HepG2 (cell line): Measurements from ENCODE around the gene KRTAP25-1. TPM values are rescaled to one million over a fixed set of nuclear protein-coding genes. Genes with fewer than 3 reads are reported as not detected.

ENCODE experiments used
- ATAC-seq: fragments of 200-7000 bp; cut with Tn5 transposase; 3 replicates; pipeline ENCODE4 v1.9.1; 2020; ENCODE audit warnings: mild to moderate bottlenecking, moderate library complexity
- BruUV-seq: library from RNA; stranded (reverse); fragments of 400-500 nt; replicated peaks from 2 replicates; lab custom pipeline; 2021; lab: Mats Ljungman, UMichigan
- CTCF ChIA-PET: fragments of 300-600 bp; formaldehyde crosslinking; extraction: SDS; loops from one replicate; lab custom pipeline; 2021; ENCODE audit warnings: low total read pairs, inconsistent platforms, low intra/inter-chr PET ratio; lab: Yijun Ruan, JAX
- POLR2A ChIA-PET: fragments of 350-600 bp; sonication (Branson Sonifier 250); formaldehyde crosslinking; loops from one replicate; lab custom pipeline; 2020; ENCODE audit warnings: antibody characterized with exemption, inconsistent platforms; lab: Yijun Ruan, JAX
- DNase-seq: peaks from one replicate; pipeline ENCODE4 v3.0.0-alpha.2; 2015; ENCODE audit warnings: low spot score
- FAIRE-seq: peaks from 3 replicates; lab custom pipeline; 2011; peaks lifted over from hg19 to GRCh38; lab: Jason Lieb, UNC
- H2AFZ ChIP-seq: one replicate; pipeline ENCODE4 v1.6.1; 2011; ENCODE audit warnings: low read length, inconsistent platforms
- H3K27ac ChIP-seq: fragments of 300-600 bp; 3 replicates; pipeline ENCODE4 v1.8.0; 2011; ENCODE audit warnings: mixed run types, mild to moderate bottlenecking, mixed read lengths, low read length, inconsistent platforms; ENCODE audit not compliant: insufficient read depth; ENCODE audit errors: extremely low read length
- H3K27me3 ChIP-seq, 2 experiments: fragments of 200-600 bp in 1 of 2; 2 replicates in 1 of 2; 3 replicates in 1 of 2; pipeline versions ENCODE4 v1.6.0 to v1.8.0; 2011; ENCODE audit warnings: low read length in 2 of 2, mild to moderate bottlenecking in 2 of 2, moderate library complexity in 2 of 2, inconsistent platforms in 1 of 2; ENCODE audit not compliant: insufficient read depth in 2 of 2, control insufficient read depth in 1 of 2
- H3K36me3 ChIP-seq, 2 experiments: fragments of 200-600 bp in 1 of 2; replicated peaks in 1 of 2; 2 replicates in 1 of 2; 3 replicates in 1 of 2; pipeline versions ENCODE4 v1.5.1 to v1.8.0; 2011; ENCODE audit warnings: low read length in 2 of 2, inconsistent platforms in 1 of 2; ENCODE audit not compliant: insufficient read depth in 2 of 2, control insufficient read depth in 1 of 2
- H3K4me1 ChIP-seq: 2 replicates; pipeline ENCODE4 v1.5.1; 2012; ENCODE audit warnings: low read length, inconsistent platforms; ENCODE audit not compliant: insufficient read depth
- H3K4me2 ChIP-seq: 2 replicates; pipeline ENCODE4 v1.6.0; 2011; ENCODE audit warnings: low read depth, low read length, inconsistent platforms
- H3K4me3 ChIP-seq, 3 experiments: fragments of 200-600 bp in 1 of 3; sonication (generic), shearing (Covaris generic) in 1 of 3; replicated peaks in 1 of 3; 2 replicates each; pipeline ENCODE4 v1.5.1; 2011 to 2016; ENCODE audit warnings: low read length in 3 of 3, inconsistent platforms in 2 of 3, low read depth in 2 of 3, mild to moderate bottlenecking in 2 of 3, control low read depth in 1 of 3, mixed read lengths in 1 of 3; ENCODE audit not compliant: insufficient read depth in 1 of 3
- H3K79me2 ChIP-seq: one replicate; pipeline ENCODE4 v1.6.1; 2011; ENCODE audit warnings: low read length, inconsistent platforms; ENCODE audit not compliant: insufficient read depth
- H3K9ac ChIP-seq: 2 replicates; pipeline ENCODE4 v1.6.0; 2011; ENCODE audit warnings: mild to moderate bottlenecking, low read depth, low read length, inconsistent platforms; ENCODE audit not compliant: insufficient read depth
- H3K9me3 ChIP-seq: 2 replicates; pipeline ENCODE4 v1.5.1; 2012; ENCODE audit warnings: mild to moderate bottlenecking, low read length
- H4K20me1 ChIP-seq: 2 replicates; pipeline ENCODE4 v1.6.0; 2011; ENCODE audit warnings: inconsistent platforms, mild to moderate bottlenecking, low read length, moderate library complexity; ENCODE audit not compliant: insufficient read depth
- CREB3 ChIP-seq: sonication (generic); formaldehyde crosslinking; IDR thresholded peaks from 2 replicates; pipeline ENCODE4 v1.5.0; 2020; ENCODE audit warnings: missing genetic modification reagents
- FUBP1 ChIP-seq: sonication (generic); formaldehyde crosslinking; IDR thresholded peaks from 2 replicates; pipeline ENCODE4 v1.5.1; 2020; ENCODE audit warnings: missing genetic modification reagents, mild to moderate bottlenecking, borderline replicate concordance
- HNF4A ChIP-seq: sonication (generic); formaldehyde crosslinking; IDR thresholded peaks from 2 replicates; pipeline ENCODE4 v1.4.0; 2020; ENCODE audit warnings: missing genetic modification reagents
- ISX ChIP-seq: sonication (generic); formaldehyde crosslinking; conservative IDR thresholded peaks from 2 replicates; pipeline ENCODE4 v1.5.0; 2020; ENCODE audit warnings: missing genetic modification reagents
- JUND ChIP-seq: sonication (generic); formaldehyde crosslinking; IDR thresholded peaks from 2 replicates; pipeline ENCODE4 v1.8.0; 2022; ENCODE audit warnings: mild to moderate bottlenecking, missing genetic modification reagents
- MAF1 ChIP-seq: sonication (generic); formaldehyde crosslinking; IDR thresholded peaks from 2 replicates; pipeline ENCODE4 v1.5.0; 2020; ENCODE audit warnings: missing genetic modification reagents, borderline replicate concordance
- PAWR ChIP-seq: sonication (generic); formaldehyde crosslinking; IDR thresholded peaks from 2 replicates; pipeline ENCODE4 v1.4.0; 2020; ENCODE audit warnings: missing genetic modification reagents, mild to moderate bottlenecking, borderline replicate concordance
- PRDM4 ChIP-seq: sonication (generic); formaldehyde crosslinking; IDR thresholded peaks from 2 replicates; pipeline ENCODE4 v1.9.0; 2021; ENCODE audit warnings: missing genetic modification reagents, borderline replicate concordance
- ZBTB37 ChIP-seq: sonication (generic); formaldehyde crosslinking; IDR thresholded peaks from 2 replicates; pipeline ENCODE4 v1.4.0; 2020; ENCODE audit warnings: mild to moderate bottlenecking, missing genetic modification reagents
- ZFP90 ChIP-seq: sonication (generic); formaldehyde crosslinking; IDR thresholded peaks from 2 replicates; pipeline ENCODE4 v1.8.0; 2022; ENCODE audit warnings: missing genetic modification reagents, mild to moderate bottlenecking, inconsistent platforms, borderline replicate concordance
- ZFX ChIP-seq: sonication (generic); formaldehyde crosslinking; IDR thresholded peaks from 2 replicates; pipeline ENCODE4 v1.4.0; 2020; ENCODE audit warnings: mild to moderate bottlenecking, low read depth, missing genetic modification reagents, moderate library complexity
- ZNF337 ChIP-seq: sonication (generic); formaldehyde crosslinking; IDR thresholded peaks from 2 replicates; pipeline ENCODE4 v1.5.1; 2020; ENCODE audit warnings: missing genetic modification reagents, low read depth, mild to moderate bottlenecking, borderline replicate concordance
- ZNF629 ChIP-seq: sonication (generic); formaldehyde crosslinking; conservative IDR thresholded peaks from 2 replicates; pipeline ENCODE4 v1.5.0; 2020; ENCODE audit warnings: missing genetic modification reagents
- WGBS: methylation state at CpG from one replicate; pipeline ENCODE4 v1.1.6; 2017; ENCODE audit warnings: low lambda C conversion rate; 5-methylcytosine and 5-hydroxymethylcytosine counted together
- in situ Hi-C: cut with HindIII; loops from 2 replicates; pipeline ENCODE4 v1.10.0; 2017; ENCODE audit warnings: low pct_unique_long_range_greater_than_20kb; ENCODE audit not compliant: extremely low pct_ligation_motif_present
- intact Hi-C: fragments of 100-400 bp; cut with micrococcal nuclease; formaldehyde crosslinking; loops from one replicate; pipeline ENCODE4 v1.10.0; 2022; ENCODE audit not compliant: unreplicated experiment
- polyA plus RNA-seq, 8 experiments: library from polyadenylated mRNA; depleted of rRNA in 3 of 8; stranded (reverse) in 7 of 8; unstranded in 1 of 8; fragments of >200 nt; fragmentation: Illumina TruSeq in 4 of 8; extraction: Trizol in 4 of 8; gene quantifications; 2 replicates each; pipeline versions ENCODE4 v1.2.1 to v1.2.3, GENCODE V29; 2011 to 2016; ENCODE audit warnings: low read depth in 4 of 8, missing spikeins in 1 of 8, mixed read lengths in 1 of 8; ENCODE audit not compliant: insufficient read depth in 1 of 8
- total RNA-seq, 5 experiments: library from RNA; depleted of rRNA; stranded (reverse); fragments of >200 nt; fragmentation: Illumina TruSeq; extraction: Trizol; gene quantifications; 2 replicates each; pipeline ENCODE4 v1.2.3, GENCODE V29; 2016; ENCODE audit warnings: low read depth in 1 of 5
- TF ChIP-seq, protein P1 (sequence below): sonication (generic); formaldehyde crosslinking; IDR thresholded peaks from 2 replicates; pipeline ENCODE4 v1.5.0; 2020; ENCODE audit warnings: mild to moderate bottlenecking, missing genetic modification reagents, moderate library complexity
- TF ChIP-seq, protein P2 (sequence below): sonication (generic); formaldehyde crosslinking; IDR thresholded peaks from 2 replicates; pipeline ENCODE4 v1.8.1; 2023; ENCODE audit warnings: missing genetic modification reagents, mild to moderate bottlenecking, borderline replicate concordance

KRTAP25-1 gene
- total and polyA plus RNA-seq, 2 of the 13 experiments (the other 11 are each of a cell fraction or from before 2014, with no cell fraction given): not detected

DNA sequence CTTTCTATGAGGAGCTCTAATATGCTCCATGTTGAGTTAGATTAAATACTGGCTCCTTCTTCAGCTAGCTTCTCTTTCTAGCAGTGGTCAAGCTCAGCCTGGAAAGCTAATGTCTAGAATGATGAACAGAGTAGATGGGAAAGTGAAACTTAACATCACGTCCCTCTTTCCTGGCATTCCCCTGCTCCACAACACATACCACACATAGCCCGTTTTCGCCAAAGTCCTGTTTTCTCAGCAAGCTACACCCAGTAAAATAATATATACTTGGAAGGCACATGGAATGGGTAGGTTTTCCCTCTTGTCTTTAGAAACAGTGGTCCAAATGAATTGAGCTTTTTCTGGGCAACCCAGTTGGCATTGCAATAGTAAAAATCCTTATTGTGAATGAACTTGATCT, 44.4 kb upstream of the KRTAP25-1 start:
- no peak overlapping the region for H3K4me2 ChIP-seq
- intact Hi-C loops (no loop called here), in situ Hi-C loops (loop anchor here (25.0 kb wide), 1 partner anchor 754 kb away; no protein-coding TSS in a partner anchor)
- no peaks in the 10 kb centered on the region for H3K4me1 ChIP-seq
- no peak for DNase-seq
- H3K27me3 ChIP-seq: no peaks in the 10 kb centered on the region
- ATAC-seq: no peak
- BruUV-seq: no TSS peak
- FAIRE-seq: no peak
- ChIA-PET POLR2A (no interaction called here), CTCF (no interaction called here)
- H3K9ac ChIP-seq: no peak overlapping the region
- no peaks in the 10 kb centered on the region for H3K36me3 ChIP-seq
- TF ChIP-seq HNF4A (CRISPR knock-in tag) (no peak), MAF1 (CRISPR knock-in tag) (no peak), ISX (CRISPR knock-in tag) (no peak), PRDM4 (CRISPR knock-in tag) (no peak), FUBP1 (no peak), JUND (no peak), ZFX (no peak), ZNF337 (no peak), ZFP90 (CRISPR knock-in tag) (no peak), ZBTB37 (CRISPR knock-in tag) (no peak), PAWR (CRISPR knock-in tag) (no peak), CREB3 (CRISPR knock-in tag) (no peak), ZNF629 (CRISPR knock-in tag) (no peak)
- TF ChIP-seq, protein P1, sequence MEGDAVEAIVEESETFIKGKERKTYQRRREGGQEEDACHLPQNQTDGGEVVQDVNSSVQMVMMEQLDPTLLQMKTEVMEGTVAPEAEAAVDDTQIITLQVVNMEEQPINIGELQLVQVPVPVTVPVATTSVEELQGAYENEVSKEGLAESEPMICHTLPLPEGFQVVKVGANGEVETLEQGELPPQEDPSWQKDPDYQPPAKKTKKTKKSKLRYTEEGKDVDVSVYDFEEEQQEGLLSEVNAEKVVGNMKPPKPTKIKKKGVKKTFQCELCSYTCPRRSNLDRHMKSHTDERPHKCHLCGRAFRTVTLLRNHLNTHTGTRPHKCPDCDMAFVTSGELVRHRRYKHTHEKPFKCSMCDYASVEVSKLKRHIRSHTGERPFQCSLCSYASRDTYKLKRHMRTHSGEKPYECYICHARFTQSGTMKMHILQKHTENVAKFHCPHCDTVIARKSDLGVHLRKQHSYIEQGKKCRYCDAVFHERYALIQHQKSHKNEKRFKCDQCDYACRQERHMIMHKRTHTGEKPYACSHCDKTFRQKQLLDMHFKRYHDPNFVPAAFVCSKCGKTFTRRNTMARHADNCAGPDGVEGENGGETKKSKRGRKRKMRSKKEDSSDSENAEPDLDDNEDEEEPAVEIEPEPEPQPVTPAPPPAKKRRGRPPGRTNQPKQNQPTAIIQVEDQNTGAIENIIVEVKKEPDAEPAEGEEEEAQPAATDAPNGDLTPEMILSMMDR: no peak
- TF ChIP-seq, protein P2, sequence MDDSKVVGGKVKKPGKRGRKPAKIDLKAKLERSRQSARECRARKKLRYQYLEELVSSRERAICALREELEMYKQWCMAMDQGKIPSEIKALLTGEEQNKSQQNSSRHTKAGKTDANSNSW: no peak
- no peaks in the 10 kb centered on the region for H4K20me1 ChIP-seq
- peaks cover 90% of the 10 kb centered on the region for H3K9me3 ChIP-seq
- H3K79me2 ChIP-seq: no peaks in the 10 kb centered on the region
- 4% methylated on average over 3 of the region's 3 CpGs for WGBS
- no peak overlapping the region for H2AFZ ChIP-seq
- no peak overlapping the region for H3K27ac ChIP-seq
- no peak overlapping the region for H3K4me3 ChIP-seq
